ENCODE data around the gene USB1.

The USB1 gene

GRCh38 chr16:58049232-58050185 is 48.3 kb downstream of the USB1 start:
- no peak for DNase-seq

DNA sequence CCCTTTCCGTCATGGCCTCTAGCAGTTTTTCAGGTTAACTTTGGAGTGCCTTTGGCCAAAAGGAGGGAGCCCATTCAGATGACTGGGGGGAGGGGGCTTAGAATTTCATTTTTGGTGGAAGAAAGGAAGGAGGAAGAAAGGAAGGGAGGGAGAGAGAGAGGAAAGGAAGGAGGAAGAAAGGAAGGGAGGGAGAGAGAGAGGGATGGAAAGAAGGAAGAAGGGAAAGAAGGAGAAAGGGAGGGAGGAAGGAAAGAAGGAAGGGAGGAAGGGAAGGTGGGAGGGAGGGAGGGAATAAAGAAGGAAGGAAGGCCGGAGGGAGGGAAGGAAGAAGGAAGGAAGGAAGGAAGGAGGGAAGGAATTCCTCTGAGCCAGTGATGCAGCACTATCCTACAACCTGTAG is 50.1 kb downstream of the USB1 start:
- DNase-seq: no peak

GRCh38 chr16:58051821-58052603 is 50.8 kb downstream of the USB1 start:
- no peak for DNase-seq

DNA sequence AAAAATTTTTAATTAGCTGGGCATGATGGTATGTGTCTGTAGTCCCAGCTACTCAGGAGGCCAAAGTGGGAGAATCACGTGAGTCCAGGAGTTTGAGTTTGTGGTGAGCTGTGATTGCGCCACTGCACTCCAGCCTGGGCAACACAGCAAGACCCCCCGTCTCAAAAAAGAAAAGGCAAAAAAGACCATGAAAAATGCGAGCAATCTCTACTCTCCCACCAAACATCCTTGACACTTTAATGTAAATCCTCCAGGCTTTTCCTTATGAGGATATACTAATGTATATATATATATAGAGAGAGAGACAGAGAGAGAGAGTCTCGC is 52.4 kb downstream of the USB1 start:
- DNase-seq: no peak

DNA sequence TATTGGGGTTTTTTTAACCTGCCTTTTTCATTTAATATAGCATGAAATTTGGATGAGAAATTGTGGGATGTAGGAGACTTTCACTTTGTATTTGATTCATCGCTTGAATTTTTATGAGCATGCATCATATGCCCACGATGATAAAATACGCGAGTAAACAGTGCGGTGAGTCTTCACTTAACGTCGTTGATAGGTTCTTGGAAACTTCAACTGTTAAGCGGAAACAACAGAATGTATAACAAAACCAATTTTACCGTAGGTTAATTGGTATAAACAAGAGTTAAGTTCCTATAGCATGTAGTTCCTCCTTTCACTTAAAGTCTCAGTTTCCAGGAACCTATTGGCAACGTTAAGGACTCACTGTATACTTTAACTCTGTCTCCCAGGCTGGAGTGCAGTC is 53.1 kb downstream of the USB1 start:
- no peak for DNase-seq

- DNase-seq: no peak
These were observed 55.4 kb downstream of the USB1 start for GRCh38 chr16:58056580-58056979.

DNA sequence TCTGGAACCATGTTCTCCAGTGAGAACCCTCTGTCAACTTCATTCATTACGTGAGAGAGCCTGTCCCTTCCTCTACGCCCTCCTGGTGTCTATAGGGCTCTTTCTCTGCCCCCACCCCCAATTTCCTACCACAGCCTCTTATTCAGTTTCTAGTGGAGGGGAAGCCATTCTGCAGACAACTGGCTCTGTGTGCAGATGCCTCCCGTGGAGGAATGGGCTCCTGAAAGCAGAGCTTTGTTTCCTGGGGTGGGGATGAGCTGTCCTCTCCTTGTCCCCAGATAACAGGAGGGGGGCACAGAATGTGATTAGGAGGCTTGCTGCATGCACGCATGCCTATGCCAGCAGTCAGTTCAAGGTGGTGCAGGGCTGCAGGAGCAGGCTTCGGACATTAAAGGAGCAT is 55.9 kb downstream of the USB1 start:
- DNase-seq: no peak

DNA sequence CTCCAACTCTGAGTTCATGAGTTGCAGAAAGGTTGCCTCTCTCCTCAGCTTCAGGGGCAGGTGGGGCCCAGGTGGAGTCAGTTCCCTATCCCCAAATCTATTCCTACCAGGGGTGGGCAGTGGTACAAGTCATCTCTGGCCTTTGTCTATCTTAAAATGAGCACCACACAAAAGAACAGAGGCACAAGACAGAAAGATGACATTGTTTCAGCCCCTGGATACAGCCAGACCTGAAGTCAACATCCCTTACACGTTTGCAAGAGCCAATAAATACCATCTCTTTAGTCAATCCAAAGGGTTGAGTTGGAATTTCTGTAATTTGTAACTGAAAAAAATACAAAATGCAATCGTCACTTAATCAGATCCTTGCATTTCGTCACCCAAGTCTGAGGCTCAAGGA is 56.6 kb downstream of the USB1 start:
- no peak for DNase-seq

DNA sequence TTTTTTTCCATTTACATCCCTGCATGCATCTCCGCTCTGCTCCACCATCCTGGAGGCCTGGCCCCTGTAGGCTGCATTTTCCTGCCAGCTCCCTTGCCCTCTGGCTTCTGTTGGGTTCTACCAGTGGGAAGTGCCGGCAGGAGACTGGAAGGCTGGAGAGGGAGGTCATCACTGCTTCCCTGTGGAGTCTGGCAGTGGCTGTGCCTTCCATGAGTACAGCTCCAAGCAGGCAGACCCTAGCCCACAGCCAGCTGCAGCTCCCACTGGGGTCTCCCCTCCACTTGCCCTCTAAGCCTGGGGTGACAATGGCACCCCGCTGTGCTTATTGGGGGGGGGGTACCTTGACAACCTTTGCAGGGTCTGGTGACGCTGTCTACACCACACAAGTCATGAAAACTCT is 61.6 kb downstream of the USB1 start:
- DNase-seq: no peak

- no peak for DNase-seq
These were observed 62.3 kb downstream of the USB1 start for GRCh38 chr16:58063377-58064076.

DNA sequence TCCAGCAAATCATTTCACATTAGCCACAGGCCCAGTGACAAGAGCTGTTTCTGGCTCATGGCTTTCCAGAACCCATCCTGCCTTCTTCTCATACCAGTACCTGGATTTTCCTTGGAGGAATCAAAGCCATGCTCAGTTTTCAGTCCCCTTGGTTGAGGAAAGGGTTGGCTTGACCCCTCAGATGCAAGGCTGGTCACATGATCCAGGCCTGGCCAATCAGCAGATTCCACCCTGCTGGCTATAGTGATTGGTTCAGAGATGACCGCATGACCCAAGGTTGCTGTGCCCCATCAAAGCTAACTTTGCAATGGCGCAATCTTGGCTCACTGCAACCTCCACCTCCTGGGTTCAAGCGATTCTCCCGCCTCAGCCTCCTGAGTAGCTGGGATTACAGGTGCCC is 69.4 kb downstream of the USB1 start:
- no peak for DNase-seq
